NB4 (cell line): ENCODE data around the gene RNF14.

Experiments used
- DNase-seq: peaks from one replicate; pipeline ENCODE4 v3.0.0; 2010; ENCODE audit warnings: low read depth
- H3K4me3 ChIP-seq: one replicate; pipeline ENCODE4 v1.5.1; 2011; ENCODE audit warnings: mild to moderate bottlenecking, low read depth, low read length, moderate library complexity
- CTCF ChIP-seq: IDR thresholded peaks from one replicate; pipeline ENCODE4 v1.5.1; 2012; ENCODE audit warnings: low read depth, low read length
- MAX ChIP-seq: IDR thresholded peaks from 2 replicates; pipeline ENCODE4 v1.6.1; 2011; ENCODE audit warnings: low read depth, low read length
- MYC ChIP-seq: IDR thresholded peaks from 2 replicates; pipeline ENCODE4 v1.6.1; 2011; ENCODE audit warnings: low read depth, low read length
- POLR2A ChIP-seq: IDR thresholded peaks from 2 replicates; pipeline ENCODE4 v1.6.1; 2011; ENCODE audit warnings: mild to moderate bottlenecking; ENCODE audit not compliant: insufficient read length; ENCODE audit errors: extremely low read depth

RNF14 gene

GRCh38 chr5:141944076-141944475, 24.8 kb upstream of the RNF14 start:
- no peak for TF ChIP-seq POLR2A
- no peak for TF ChIP-seq MAX
- TF ChIP-seq MYC, result no peak
- TF ChIP-seq CTCF, result no peak
- no peak for DNase-seq
- H3K4me3 ChIP-seq, result no peak overlapping the region

- TF ChIP-seq CTCF, result no peak
- no peak for TF ChIP-seq MYC
- TF ChIP-seq MAX, result no peak
- TF ChIP-seq POLR2A, result no peak
Observed at GRCh38 chr5:141945511-141946051, 23.3 kb upstream of the RNF14 start.

GRCh38 chr5:141947316-141947715, 21.6 kb upstream of the RNF14 start:
- no peak for DNase-seq
- TF ChIP-seq MYC, result no peak
- no peak for TF ChIP-seq CTCF
- TF ChIP-seq MAX, result no peak
- TF ChIP-seq POLR2A, result no peak
- no peak overlapping the region for H3K4me3 ChIP-seq

More at GRCh38 chr5:141945511-141946051, 23.3 kb upstream of the RNF14 start:
- DNase-seq, result no peak
- no peak overlapping the region for H3K4me3 ChIP-seq

- no peak overlapping the region for H3K4me3 ChIP-seq
- TF ChIP-seq CTCF (no peak), POLR2A (no peak), MYC (no peak)
- no peak for DNase-seq
Observed at GRCh38 chr5:141948812-141949211, 20.1 kb upstream of the RNF14 start.

- no peak for TF ChIP-seq POLR2A
- no peak for TF ChIP-seq CTCF
- TF ChIP-seq MYC, result no peak
- no peak for TF ChIP-seq MAX
- no peak for DNase-seq
- H3K4me3 ChIP-seq, result no peak overlapping the region
Observed at GRCh38 chr5:141949511-141949910, 19.4 kb upstream of the RNF14 start.
